Kasumi-1 (cell line): ENCODE results near the gene CDH4.

Experiments used
- DNase-seq, 2 experiments: peaks; one replicate each; lab custom pipeline; 2025; lab: John Stamatoyannopoulos, UW

The CDH4 gene

DNA sequence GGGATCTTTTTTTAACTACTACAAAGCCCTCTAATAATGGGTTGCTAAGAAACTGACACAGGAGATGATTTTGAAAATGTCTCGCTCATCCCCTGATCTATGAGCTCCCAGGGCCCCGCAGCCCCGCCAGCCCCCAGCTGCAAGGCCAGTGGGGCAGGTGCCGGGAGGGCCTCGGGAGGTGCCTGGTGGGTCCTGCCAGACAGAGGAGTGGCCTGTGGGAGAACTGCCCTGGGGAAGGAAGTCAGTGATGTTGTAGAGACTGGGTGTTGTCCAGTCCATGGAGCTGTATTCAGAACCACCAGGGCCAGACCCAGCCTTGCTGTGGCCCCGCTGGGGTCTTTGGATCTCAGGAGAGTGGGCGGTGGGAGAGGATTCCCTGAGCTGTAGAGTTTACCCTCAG is 554.9 kb downstream of the CDH4 start:
- DNase-seq = no peak

DNA sequence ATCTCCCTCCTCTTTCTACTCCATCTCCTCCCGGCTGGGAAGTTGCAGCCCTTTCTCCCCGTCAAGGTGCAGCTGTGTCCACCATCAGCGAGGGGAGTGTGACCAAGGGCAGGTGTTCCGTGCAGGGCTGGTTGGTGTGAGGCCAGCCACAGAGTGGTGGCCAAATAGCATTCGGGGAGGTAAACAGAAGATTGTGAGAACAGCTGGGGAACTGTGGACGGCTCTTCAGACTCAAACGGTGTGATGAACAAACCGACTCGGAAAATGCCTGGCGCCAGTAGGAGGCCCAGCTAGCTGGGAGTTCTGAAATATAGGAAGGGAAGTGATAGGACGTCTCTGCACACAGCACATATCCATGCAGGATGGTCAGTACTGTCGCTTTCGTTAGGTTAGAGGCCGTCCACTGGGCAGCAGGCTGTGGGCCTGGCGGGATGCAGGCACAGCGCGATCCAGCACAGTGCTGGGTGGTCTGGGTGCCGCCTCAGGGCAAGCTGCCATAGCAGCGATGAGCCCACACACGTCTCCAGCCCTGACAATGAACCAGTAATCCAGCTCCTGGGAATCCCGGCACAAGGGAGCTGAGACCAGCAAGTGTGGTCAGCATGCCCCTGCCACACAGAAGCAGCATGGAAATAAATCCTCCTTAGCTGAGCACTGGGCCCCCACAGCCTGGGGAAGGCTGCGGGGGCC is 555.6 kb downstream of the CDH4 start:
- DNase-seq = no peak

DNA sequence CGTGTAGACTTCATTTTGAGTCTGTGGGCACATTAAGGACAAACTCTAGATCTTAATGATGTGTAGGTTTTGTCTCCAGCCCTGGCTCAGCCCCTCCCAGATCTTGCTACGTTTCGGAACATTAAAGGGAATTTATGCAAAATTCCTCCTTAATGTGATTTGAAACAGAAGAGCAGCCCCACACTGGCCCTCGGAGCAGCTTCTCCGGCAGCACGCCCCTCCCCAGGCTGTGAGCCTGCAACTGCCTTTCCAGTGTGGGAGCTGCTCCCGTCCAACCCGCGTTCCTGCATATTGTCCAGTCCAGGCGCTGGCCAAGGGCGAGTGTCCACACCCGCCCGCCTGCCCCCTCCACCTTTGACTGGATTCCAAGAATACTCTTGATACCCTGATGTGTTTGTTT is 556.4 kb downstream of the CDH4 start:
- no peak for DNase-seq

DNA sequence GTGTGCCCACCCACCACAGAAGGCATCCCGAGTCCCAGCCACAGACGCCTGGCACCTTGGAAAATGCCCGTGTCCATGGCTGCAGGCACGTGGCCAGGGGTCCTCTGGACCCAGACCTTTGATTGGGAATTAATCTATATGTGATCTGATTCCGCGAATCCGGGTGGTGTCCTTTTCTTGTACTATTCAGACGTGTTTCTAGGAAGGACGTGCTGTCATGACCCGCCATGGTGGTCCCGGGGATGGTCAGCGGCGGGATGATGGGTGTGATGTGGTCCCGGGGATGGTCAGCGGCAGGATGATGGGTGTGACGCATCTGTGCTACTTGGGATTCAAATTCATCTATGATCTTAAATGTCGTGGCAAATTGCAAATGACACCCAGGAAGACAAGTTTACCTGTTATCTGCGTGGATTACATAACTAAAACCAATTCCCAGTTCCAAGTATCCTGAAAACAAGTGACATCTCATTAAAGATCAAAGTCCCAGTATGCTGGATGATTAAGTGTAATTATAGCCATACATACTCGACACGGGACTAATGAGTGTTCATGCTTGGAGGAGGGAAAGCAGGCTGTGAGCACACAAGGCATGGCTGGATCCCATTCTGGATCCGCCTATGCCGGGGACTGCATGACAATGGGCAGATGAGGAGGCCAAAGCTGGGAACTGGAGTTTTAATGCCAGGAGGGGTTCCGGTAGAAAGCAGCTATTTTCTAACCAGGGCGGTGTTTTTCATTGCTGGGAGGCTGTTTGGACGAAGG is 557.1 kb downstream of the CDH4 start:
- no peak for DNase-seq

DNA sequence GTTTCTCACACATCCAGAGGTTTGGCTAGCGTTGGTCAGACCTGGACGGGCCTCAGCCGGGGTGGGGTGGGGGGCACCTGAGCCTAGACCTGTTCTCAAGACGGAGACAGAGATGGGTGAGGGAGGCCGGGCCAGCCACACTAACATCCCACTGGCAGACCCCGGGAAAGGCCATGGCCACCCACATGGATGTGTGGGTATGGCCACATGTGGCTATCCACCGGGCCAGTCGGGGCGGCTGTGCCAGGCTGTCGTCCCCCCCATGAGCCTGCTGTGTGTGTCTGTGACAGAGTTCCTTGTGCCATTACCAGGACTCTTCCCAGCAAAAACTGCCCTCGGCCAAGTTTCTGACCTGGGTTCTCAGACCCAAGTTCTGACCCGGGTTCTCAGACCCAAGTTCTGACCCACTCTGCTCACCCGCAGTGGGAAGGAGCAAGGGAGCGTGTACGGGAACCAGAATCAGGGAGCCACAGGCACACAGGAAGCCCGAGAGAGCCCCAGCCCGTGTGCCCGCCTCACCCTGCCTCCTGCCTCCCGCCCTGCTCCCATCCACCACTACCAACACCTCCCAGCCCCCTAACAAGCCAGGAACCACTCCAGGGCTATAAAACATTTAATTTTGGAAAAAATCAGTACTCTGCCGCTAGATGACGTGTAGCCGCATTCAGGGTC is 558.1 kb downstream of the CDH4 start:
- no peak for DNase-seq

DNA sequence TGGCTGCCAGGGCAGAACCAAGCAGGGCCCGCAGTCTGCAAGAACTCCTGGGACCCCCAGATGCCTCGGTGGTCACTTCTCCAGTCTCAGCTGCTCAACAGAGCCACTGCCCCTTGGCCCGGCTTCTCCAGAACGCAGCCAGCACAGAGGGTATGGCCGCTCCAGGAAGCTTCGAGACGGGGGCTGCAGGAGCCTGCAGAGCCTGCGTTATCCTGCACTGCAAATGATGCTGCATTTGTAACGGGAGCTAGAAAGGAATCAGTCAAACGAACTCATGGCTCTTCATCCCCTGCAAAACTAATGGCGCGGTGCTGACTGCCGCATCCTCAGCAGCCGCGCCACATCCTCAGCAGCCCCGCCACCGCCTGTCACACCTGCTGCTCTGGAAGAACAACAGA is 558.7 kb downstream of the CDH4 start:
- DNase-seq = no peak

DNA sequence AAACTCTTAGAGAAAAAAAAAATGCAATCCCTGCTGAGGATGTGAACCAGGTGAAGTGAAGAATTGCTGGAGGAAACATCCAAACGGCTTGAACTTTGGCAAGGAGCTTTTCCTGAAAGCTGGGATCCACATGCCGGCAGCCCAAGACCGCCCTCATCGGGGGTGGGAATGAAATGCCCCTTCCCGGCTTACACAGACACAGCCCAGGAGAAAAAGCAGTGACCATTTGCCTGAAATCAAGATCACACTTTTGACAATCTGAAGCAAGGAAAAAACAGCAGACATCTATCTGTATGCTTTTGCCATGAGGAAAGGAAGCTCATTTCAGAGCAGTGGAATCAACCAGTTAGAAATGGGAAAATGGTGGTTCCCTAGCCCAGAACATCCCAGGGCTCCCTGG is 559.1 kb downstream of the CDH4 start:
- DNase-seq = no peak

GRCh38 chr20:61812121-61812844 is 560.2 kb downstream of the CDH4 start:
- DNase-seq = no peak

GRCh38 chr20:61812845-61813485 is 560.9 kb downstream of the CDH4 start:
- no peak for DNase-seq

GRCh38 chr20:61813791-61814190 is 561.7 kb downstream of the CDH4 start:
- DNase-seq = no peak

DNA sequence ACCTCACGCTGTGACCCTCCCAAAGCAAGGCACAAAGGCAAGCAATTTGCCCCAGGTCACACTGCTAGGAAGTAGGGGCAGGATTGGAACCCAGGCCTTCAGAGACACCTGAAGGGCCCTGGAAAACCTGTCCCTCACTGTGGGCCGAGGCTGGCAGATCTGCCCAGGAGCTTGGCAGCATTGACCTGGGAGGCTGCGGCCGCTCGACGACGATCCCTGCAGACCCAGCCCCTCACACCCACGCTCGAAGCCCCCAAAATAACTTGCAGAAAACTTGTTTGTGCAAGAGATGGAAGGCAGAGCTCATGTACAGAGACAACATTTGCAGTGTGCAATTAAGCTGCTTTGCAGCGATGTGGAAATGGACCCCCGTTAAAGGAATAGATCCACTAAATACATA is 562.2 kb downstream of the CDH4 start:
- no peak for DNase-seq

DNA sequence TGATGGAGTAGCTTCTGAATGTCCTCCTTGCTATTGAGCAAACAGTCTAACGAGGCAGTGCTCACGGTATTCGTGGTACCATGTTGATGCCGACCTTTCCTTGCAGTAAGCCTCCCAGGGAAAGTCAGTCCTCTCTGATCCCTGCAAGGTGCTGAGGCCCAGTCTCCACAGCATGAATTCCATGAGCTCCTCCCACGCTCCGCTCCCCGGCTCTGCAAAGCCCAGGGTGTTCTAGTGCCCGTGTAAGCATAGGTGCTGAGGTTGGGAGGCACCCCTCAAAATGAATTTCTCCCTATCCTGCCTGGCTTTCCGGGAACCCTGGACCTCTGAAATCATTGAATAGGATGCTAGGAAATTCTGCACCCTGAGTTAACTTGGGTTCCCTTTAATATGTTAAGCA is 562.7 kb downstream of the CDH4 start:
- DNase-seq = no peak

DNA sequence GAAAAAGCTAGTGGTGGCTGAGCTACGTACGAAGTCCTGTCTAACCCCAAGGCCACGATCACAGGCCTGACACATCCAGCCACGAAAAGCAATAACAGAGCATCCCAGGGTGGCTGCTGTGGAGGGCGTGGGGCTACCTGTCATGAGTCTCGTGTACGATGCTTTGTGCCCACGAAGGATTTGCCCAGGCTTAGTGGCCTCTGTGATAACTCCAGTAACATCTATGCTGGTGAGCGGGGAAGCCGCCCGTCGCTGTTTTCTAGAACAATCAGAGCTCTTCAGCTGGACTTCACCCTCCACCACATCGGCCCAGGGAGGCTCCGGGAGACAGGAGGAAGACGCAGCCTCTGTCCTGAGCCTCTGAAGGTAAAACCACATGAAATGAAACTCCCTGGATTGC is 563.1 kb downstream of the CDH4 start:
- no peak for DNase-seq

- no peak for DNase-seq
These were observed 563.6 kb downstream of the CDH4 start for GRCh38 chr20:61815678-61816077.

DNA sequence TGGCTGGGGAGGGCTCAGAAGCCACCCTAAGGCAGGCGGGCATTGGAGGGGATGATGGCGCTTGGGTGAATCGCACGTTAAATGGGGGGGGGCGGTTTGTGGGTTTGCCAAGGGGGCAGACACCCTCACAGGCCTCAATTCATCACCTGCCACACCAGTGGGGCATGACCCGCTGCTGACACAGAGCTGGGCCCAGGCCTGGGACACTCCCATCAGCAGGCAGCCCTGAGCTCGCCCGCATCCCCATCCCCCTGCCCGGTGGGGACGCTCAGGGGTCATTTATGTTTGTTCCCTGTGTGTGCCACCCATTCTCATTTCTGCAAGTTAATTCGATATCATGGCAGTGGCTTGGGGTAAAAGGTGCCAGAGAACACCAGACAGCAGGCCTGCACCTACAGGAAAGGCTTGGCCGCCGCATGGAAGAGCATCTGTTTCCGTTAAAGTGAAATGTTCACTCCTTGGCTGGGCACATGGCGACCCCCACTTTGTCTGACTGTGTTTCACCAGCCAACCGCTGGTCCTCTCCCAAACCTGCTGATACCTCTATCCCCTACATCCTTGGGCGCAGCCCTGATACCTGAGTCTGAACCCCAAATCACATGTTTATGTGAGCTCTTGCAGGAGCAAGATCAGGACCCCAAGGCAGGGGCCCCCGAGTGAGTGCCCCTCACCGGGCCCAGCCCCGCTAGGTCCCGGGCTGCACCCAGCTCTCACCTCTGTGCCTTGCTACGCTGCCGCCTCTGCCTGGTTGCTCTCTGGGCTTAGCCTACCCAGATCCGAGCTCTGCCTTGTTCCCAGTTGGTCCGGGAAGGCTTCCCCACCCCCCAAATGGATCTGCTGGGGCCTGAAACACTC is 564.8 kb downstream of the CDH4 start:
- DNase-seq = no peak

DNA sequence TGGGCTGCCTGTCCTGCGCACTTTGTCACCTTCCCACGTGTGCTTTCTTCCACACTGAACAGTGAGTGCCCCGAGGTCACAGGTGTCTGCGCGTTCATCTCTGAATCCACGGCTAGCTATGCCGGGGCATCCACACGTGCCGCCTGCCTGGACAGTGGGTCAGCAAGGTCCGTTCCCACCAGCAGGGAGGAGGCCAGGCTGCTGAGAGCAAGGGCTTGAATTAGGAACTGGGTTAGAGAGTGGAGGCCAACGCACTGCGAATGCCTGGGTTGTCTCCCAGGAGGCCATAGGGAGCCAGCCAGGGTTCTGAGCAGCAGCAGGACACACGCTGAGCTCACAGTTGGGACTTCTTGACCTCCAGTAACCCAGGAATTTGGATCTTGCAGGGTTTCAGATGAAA is 565.5 kb downstream of the CDH4 start:
- DNase-seq = no peak

DNA sequence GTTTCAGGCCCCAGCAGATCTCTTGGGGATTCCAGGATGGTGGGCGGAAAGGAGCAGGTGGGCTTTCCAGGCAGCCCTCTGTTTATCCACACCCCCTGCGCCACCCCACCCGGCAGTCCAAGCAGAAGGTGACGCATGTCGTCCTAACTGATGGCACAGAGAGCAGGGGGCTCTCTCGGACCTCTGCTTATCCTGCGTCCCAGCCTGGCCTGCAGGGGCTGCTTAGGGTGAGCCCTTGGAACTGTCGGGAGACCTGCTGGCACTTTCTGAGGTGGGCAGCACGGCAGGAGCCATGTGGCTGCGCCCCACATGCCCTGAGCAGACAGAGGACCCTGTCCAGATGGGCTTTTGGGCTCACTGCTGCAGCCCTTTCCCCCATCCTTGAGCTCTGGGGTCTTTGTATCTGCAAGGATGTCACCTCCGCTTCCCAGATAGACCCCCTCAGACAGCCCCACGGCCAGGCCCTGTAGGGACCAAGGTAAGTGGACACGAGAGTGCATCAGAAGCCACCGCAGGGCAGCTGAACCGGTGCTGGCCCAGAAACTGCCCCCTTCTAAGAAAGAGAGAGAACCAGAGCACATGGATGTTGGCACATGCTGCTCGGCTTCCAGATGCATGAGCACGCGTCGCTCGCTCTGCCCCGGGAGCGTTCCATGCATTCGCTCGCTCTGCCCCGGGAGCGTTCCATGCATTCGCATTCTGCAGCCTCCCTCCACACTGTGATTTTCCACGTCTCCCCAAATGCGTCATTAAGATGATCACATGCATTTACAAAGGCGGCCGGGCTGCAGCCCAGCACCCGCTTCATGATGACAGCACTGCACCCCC is 566.9 kb downstream of the CDH4 start:
- no peak for DNase-seq

DNA sequence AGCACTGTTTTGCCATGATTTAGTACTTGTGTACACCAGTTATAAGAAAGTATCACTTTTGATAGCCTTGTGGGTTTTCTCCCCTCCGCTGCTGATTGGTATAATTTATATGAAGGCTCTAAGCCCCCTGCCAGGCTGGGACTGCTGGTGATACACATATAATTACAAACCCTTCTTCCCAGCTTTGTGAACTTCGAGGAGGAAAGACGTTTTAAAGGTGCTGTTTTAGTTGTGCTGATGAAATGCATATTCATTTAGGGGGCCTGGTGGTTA is 567.4 kb downstream of the CDH4 start:
- no peak for DNase-seq

- DNase-seq = no peak
These were observed 568.1 kb downstream of the CDH4 start for GRCh38 chr20:61819921-61820825.
